PC-9 (cell line): ENCODE results near the gene DEAF1.

Experiments
- CTCF ChIP-seq: fragments of 200-600 bp; sonication (generic); conservative IDR thresholded peaks from 2 replicates; pipeline ENCODE4 v1.6.1; 2017; ENCODE audit warnings: mixed run types, antibody characterized with exemption, mild to moderate bottlenecking, moderate library complexity
- EZH2 ChIP-seq: fragments of 200-600 bp; sonication (generic); IDR thresholded peaks from 2 replicates; pipeline ENCODE4 v1.8.0; 2017; ENCODE audit warnings: antibody characterized with exemption, low read depth

GRCh38 chr11:737366-737765 is 42.3 kb upstream of the DEAF1 start:
- TF ChIP-seq CTCF (no peak), EZH2 (no peak)
